SK-N-MC (cell line): ENCODE results near the gene MTHFS.

Experiments used
- EZH2 ChIP-seq: fragments of 200-600 bp; sonication (generic); IDR thresholded peaks from one replicate; pipeline ENCODE4 v1.6.1; 2017; ENCODE audit warnings: antibody characterized with exemption
- POLR2AphosphoS5 ChIP-seq: IDR thresholded peaks from 2 replicates; pipeline ENCODE4 v1.6.1; 2012; ENCODE audit warnings: mild to moderate bottlenecking, low read depth, low read length, borderline replicate concordance

DNA sequence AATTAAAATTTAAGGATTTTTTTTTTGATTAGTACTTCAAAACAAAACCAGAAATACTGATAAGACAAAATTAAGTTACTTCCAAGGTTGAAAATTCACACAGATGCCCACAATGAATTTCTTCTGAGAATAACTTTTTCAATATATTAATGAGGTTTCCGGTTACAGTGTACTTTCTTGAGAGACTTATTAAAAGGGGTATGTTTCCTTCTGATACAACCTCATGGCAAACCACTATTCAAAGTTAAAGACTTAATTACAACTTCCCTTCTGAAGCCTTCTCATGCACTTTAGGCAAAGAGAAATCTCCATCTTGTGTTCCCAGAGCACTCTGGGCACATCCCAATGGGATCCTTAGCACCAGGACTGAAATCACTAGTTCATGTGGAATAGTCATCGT lies 36.2 kb downstream of the MTHFS start:
- TF ChIP-seq POLR2AphosphoS5 = no peak
- TF ChIP-seq EZH2 = no peak
